ENCODE results near the gene HTR3B. TPM values are rescaled to one million over a fixed set of nuclear protein-coding genes. Genes with fewer than 3 reads are reported as not detected.

The HTR3B gene
- total and polyA plus RNA-seq, 10 of the 15 experiments (the other 5 are each of a cell fraction or from before 2014, with no cell fraction given): not detected

DNA sequence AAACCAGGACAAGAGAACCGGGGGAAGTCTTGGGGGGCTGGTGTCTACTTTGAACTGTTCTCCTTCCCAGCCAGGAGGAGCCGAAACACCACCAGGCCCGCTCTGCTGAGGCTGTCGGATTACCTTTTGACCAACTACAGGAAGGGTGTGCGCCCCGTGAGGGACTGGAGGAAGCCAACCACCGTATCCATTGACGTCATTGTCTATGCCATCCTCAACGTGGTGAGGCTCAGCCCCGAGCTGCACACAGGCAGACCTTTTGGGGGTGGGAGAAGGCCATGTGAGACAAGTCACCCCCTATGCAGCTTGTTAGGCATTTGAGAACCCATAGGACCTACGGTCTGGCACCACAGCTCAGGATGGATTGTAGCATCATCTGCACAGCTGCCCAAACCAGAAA is 73.1 kb downstream of the HTR3B start:
- CTCF ChIA-PET: no interaction called here

More for the DNA sequence above, 73.1 kb downstream of the HTR3B start:
- Histone ChIP-seq H3K27ac (ENCODE audit: control insufficient read depth, insufficient read depth) (no peak overlapping the region), H3K4me2 (ENCODE audit: control insufficient read depth, insufficient read depth) (no peak overlapping the region), H3K27me3 (replicated peaks in 1 of 2; ENCODE audit: control insufficient read depth in 2 of 2, insufficient read depth in 2 of 2, low read length in 1 of 2) (peaks cover 4 to 9% of the 10 kb centered on the region in 2 experiments), H3K4me3 (no peak overlapping the region), H3K36me3 (ENCODE audit: control insufficient read depth in 2 of 2, insufficient read depth in 2 of 2, low read length in 1 of 2) (no peaks in the 10 kb centered on the region), H3K4me1 (ENCODE audit: control insufficient read depth, insufficient read depth, low read length) (peaks cover 8% of the 10 kb centered on the region), H3K79me2 (ENCODE audit: control insufficient read depth, insufficient read depth, low read length) (no peaks in the 10 kb centered on the region), H3K9ac (ENCODE audit: control insufficient read depth, insufficient read depth, low read length) (no peak overlapping the region), H4K20me1 (ENCODE audit: control insufficient read depth, insufficient read depth) (no peaks in the 10 kb centered on the region; the same call in 1 of the 2 replicates), H3K9me3 (replicated peaks; ENCODE audit: control insufficient read depth, insufficient read depth, low read length) (no peaks in the 10 kb centered on the region), H2AFZ (ENCODE audit: control insufficient read depth, low read depth, low read length) (no peak overlapping the region)
- no TSS peak for BruUV-seq (replicated peaks)
- 0% methylated on average over 11 of the region's 11 CpGs for WGBS (ENCODE audit: insufficient coverage, insufficient replicate concordance, low lambda C conversion rate, missing lambda C conversion rate)
- SMC1A ChIA-PET (ENCODE audit: uncharacterized antibody, unreplicated experiment): no interaction called here
- ATAC-seq (peak; percentile 47), FAIRE-seq (no peak), DNase-seq (ENCODE audit: low read depth, low spot score) (no peak)
- TF ChIP-seq IKZF1 (conservative IDR thresholded peaks at IDR 0.05): no peak
- no peak for TF ChIP-seq POU2F2 (IDR thresholded peaks at IDR 0.05; ENCODE audit: borderline replicate concordance, low read depth, low read length)
- TF ChIP-seq NFYA (IDR thresholded peaks at IDR 0.05; ENCODE audit: borderline replicate concordance, low read depth, low read length): no peak
- no peak for TF ChIP-seq HDGF (IDR thresholded peaks at IDR 0.05)
- TF ChIP-seq, protein P1, sequence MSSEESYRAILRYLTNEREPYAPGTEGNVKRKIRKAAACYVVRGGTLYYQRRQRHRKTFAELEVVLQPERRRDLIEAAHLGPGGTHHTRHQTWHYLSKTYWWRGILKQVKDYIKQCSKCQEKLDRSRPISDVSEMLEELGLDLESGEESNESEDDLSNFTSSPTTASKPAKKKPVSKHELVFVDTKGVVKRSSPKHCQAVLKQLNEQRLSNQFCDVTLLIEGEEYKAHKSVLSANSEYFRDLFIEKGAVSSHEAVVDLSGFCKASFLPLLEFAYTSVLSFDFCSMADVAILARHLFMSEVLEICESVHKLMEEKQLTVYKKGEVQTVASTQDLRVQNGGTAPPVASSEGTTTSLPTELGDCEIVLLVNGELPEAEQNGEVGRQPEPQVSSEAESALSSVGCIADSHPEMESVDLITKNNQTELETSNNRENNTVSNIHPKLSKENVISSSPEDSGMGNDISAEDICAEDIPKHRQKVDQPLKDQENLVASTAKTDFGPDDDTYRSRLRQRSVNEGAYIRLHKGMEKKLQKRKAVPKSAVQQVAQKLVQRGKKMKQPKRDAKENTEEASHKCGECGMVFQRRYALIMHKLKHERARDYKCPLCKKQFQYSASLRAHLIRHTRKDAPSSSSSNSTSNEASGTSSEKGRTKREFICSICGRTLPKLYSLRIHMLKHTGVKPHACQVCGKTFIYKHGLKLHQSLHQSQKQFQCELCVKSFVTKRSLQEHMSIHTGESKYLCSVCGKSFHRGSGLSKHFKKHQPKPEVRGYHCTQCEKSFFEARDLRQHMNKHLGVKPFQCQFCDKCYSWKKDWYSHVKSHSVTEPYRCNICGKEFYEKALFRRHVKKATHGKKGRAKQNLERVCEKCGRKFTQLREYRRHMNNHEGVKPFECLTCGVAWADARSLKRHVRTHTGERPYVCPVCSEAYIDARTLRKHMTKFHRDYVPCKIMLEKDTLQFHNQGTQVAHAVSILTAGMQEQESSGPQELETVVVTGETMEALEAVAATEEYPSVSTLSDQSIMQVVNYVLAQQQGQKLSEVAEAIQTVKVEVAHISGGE (CRISPR knock-in tag; IDR thresholded peaks at IDR 0.05): no peak
- TF ChIP-seq NRF1 (conservative IDR thresholded peaks at IDR 0.05; ENCODE audit: low read depth, low read length): no peak
- no peak for TF ChIP-seq YY1 (IDR thresholded peaks at IDR 0.05; ENCODE audit: low read depth, low read length)
- TF ChIP-seq, protein P2, sequence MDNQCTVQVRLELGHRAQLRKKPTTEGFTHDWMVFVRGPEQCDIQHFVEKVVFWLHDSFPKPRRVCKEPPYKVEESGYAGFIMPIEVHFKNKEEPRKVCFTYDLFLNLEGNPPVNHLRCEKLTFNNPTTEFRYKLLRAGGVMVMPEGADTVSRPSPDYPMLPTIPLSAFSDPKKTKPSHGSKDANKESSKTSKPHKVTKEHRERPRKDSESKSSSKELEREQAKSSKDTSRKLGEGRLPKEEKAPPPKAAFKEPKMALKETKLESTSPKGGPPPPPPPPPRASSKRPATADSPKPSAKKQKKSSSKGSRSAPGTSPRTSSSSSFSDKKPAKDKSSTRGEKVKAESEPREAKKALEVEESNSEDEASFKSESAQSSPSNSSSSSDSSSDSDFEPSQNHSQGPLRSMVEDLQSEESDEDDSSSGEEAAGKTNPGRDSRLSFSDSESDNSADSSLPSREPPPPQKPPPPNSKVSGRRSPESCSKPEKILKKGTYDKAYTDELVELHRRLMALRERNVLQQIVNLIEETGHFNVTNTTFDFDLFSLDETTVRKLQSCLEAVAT (IDR thresholded peaks at IDR 0.05): no peak
- TF ChIP-seq GABPA (IDR thresholded peaks at IDR 0.05; ENCODE audit: low read depth): no peak
- no peak for TF ChIP-seq SUZ12 (IDR thresholded peaks at IDR 0.05; ENCODE audit: unreplicated experiment)
- TF ChIP-seq HCFC1 (IDR thresholded peaks at IDR 0.05; ENCODE audit: low read length): no peak
- no peak for TF ChIP-seq TCF7 (IDR thresholded peaks at IDR 0.05; ENCODE audit: borderline replicate concordance)
- no peak for TF ChIP-seq CREB1 (IDR thresholded peaks at IDR 0.05; ENCODE audit: low read depth)
- TF ChIP-seq KAT2A (conservative IDR thresholded peaks at IDR 0.05; ENCODE audit: control insufficient read depth, low read depth, low read length): no peak
- TF ChIP-seq BMI1 (IDR thresholded peaks at IDR 0.05; ENCODE audit: borderline replicate concordance): no peak
- no peak for TF ChIP-seq ZBED1 (IDR thresholded peaks at IDR 0.05; ENCODE audit: borderline replicate concordance)
- no peak for TF ChIP-seq SREBF1 (IDR thresholded peaks at IDR 0.05; ENCODE audit: low read length)
- no peak for TF ChIP-seq CHD1 (IDR thresholded peaks at IDR 0.05; ENCODE audit: low read depth, low read length)
- no peak for TF ChIP-seq USF2 (IDR thresholded peaks at IDR 0.05; ENCODE audit: borderline replicate concordance, low read depth, low read length)
- TF ChIP-seq POLR2A (IDR thresholded peaks at IDR 0.05; ENCODE audit: low read depth, low read length): no peak
- in situ Hi-C loops (cut with MboI) (no loop called here), intact Hi-C loops (cut with micrococcal nuclease; ENCODE audit: unreplicated experiment) (no loop called here)
- POLR2A ChIA-PET: no interaction called here
- RAD21 ChIA-PET (ENCODE audit: unreplicated experiment): no interaction called here

All from GM12878 (cell line).